CD4-positive, CD25-positive, alpha-beta regulatory T cell (primary cell): ENCODE measurements around the gene RAB11A. TPM values are rescaled to one million over a fixed set of nuclear protein-coding genes. Genes with fewer than 3 reads are reported as not detected.

Experiments used
- ATAC-seq, 2 donors: fragments of 150-1000 bp; cut with Tn5 transposase; one replicate each; pipeline ENCODE4 v1.10.0; 2021; ENCODE audit warnings: low read depth in 2 of 2, moderate number of reproducible peaks in 2 of 2, moderate library complexity in 1 of 2
- DNase-seq, 3 donors: peaks; one replicate each; pipeline versions ENCODE4 v3.0.0 to v3.0.0-alpha.2; 2012 to 2022; ENCODE audit warnings: mixed read lengths in 1 of 3
- H3K27ac ChIP-seq: one replicate; pipeline ENCODE4 v1.7.0; 2013; ENCODE audit warnings: mild to moderate bottlenecking, low read length; ENCODE audit not compliant: insufficient read depth, poor library complexity, severe bottlenecking
- H3K27me3 ChIP-seq: one replicate; pipeline ENCODE4 v1.7.0; 2013; ENCODE audit warnings: low read length; ENCODE audit not compliant: control insufficient read depth, insufficient read depth
- H3K36me3 ChIP-seq: one replicate; pipeline ENCODE4 v1.7.0; 2013; ENCODE audit warnings: mild to moderate bottlenecking, low read length, moderate library complexity; ENCODE audit not compliant: control insufficient read depth, insufficient read depth
- H3K4me1 ChIP-seq: 2 replicates; pipeline ENCODE4 v1.7.0; 2013; ENCODE audit warnings: mild to moderate bottlenecking, low read length; ENCODE audit not compliant: insufficient read depth, control insufficient read depth, poor library complexity, severe bottlenecking
- H3K4me3 ChIP-seq: one replicate; pipeline ENCODE4 v1.7.0; 2013; ENCODE audit warnings: low read depth, mild to moderate bottlenecking, low read length, moderate library complexity
- H3K9me3 ChIP-seq, 2 experiments: 1 replicate in 1 of 2; 2 replicates in 1 of 2; pipeline ENCODE4 v1.7.0; 2013; ENCODE audit warnings: low read length in 2 of 2, mild to moderate bottlenecking in 1 of 2, moderate library complexity in 1 of 2; ENCODE audit not compliant: control insufficient read depth in 2 of 2
- H3K27ac Mint-ChIP-seq, 3 donors: one replicate each; pipeline ENCODE4 v1.8.0; 2020 to 2022; ENCODE audit warnings: mild to moderate bottlenecking in 3 of 3, mixed read lengths in 3 of 3, moderate library complexity in 2 of 3
- H3K27me3 Mint-ChIP-seq: one replicate; pipeline ENCODE4 v1.8.0; 2022; ENCODE audit warnings: mild to moderate bottlenecking, mixed read lengths
- H3K36me3 Mint-ChIP-seq: one replicate; pipeline ENCODE4 v1.8.0; 2020; ENCODE audit warnings: mixed read lengths
- H3K4me1 Mint-ChIP-seq, 4 donors: one replicate each; pipeline ENCODE4 v1.8.0; 2020 to 2022; ENCODE audit warnings: mixed read lengths in 4 of 4, mild to moderate bottlenecking in 1 of 4
- H3K4me3 Mint-ChIP-seq, 4 donors: one replicate each; pipeline ENCODE4 v1.8.0; 2020 to 2022; ENCODE audit warnings: mild to moderate bottlenecking in 4 of 4, mixed read lengths in 4 of 4, moderate library complexity in 3 of 4
- H3K9me3 Mint-ChIP-seq, 7 donors: one replicate each; pipeline ENCODE4 v1.8.0; 2020 to 2022; ENCODE audit warnings: mixed read lengths in 7 of 7, mild to moderate bottlenecking in 3 of 7, moderate library complexity in 2 of 7
- polyA plus RNA-seq, 4 donors: library from polyadenylated mRNA; unstranded; fragments of 300-500 nt; fragmentation: Illumina TruSeq; gene quantifications; one replicate each; pipeline ENCODE4 v1.2.3, GENCODE V29; 2021
- total RNA-seq: library from RNA; stranded (reverse); gene quantifications from one replicate; pipeline ENCODE4 v1.2.3, GENCODE V29; 2022

Gene RAB11A
- total and polyA plus RNA-seq, 5 donors from 2014 or later: 115 to 330 (median 252) TPM

DNA sequence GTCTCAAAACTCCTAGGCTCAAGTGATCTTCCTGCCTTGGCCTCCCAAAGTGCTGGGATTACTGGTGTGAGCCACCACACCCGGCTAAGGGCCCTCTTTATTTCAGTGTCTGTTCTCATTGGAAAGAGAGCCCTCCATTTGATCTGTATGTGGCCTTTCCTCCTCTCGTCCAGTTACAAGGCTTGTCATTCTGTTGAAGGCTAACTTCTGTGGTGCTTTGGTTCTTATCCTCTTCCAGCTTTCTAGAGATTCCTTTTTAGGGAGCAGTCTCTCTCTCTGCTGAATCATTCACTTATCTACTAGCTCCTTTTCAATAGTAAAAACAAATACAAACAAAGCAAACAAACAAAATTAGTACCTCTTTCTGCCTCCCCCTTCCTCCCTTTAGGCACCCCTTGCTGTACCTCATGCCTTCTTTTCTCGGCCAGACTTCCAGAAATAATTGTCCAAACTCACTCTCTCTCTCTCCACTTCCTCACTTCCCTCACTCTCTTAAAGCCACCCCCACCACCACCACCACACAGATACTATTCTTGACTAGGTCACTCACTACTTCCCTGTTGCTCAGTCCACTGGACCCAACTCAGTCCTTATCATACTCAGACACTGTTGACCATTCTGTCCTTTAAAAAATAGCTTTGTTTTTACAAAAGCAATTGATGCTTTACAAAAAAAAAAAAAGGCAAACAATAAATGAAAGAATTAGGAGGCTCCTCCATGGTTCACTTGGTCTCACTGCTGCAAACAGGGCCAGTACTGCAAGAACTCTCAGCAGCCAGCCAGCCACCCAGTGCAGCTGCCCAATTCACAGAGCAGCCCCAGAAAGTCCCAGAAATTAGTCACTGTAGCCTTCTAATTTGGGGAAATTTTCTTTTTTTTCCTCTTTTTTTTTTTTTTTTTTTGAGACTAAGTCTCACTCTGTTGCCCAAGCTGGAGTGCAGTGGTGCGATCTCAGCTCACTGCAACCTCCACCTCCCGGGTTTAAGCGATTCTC is 31.7 kb upstream of the RAB11A start:
- Mint-ChIP-seq H3K27ac (no peak overlapping the region), H3K27me3 (no peaks in the 10 kb centered on the region), H3K9me3 (no peaks in the 10 kb centered on the region), H3K4me1 (peaks cover 13 to 24% (median 15%) of the 10 kb centered on the region in 4 donors), H3K36me3 (no peaks in the 10 kb centered on the region), H3K4me3 (no peak overlapping the region)
- H3K27me3 ChIP-seq: no peaks in the 10 kb centered on the region
- H3K36me3 ChIP-seq: no peaks in the 10 kb centered on the region
- H3K4me3 ChIP-seq: no peak overlapping the region
- no peak for ATAC-seq
- H3K27ac ChIP-seq: no peak overlapping the region
- H3K4me1 ChIP-seq: peaks cover 15% of the 10 kb centered on the region
- DNase-seq: no peak
- no peaks in the 10 kb centered on the region for H3K9me3 ChIP-seq

DNA sequence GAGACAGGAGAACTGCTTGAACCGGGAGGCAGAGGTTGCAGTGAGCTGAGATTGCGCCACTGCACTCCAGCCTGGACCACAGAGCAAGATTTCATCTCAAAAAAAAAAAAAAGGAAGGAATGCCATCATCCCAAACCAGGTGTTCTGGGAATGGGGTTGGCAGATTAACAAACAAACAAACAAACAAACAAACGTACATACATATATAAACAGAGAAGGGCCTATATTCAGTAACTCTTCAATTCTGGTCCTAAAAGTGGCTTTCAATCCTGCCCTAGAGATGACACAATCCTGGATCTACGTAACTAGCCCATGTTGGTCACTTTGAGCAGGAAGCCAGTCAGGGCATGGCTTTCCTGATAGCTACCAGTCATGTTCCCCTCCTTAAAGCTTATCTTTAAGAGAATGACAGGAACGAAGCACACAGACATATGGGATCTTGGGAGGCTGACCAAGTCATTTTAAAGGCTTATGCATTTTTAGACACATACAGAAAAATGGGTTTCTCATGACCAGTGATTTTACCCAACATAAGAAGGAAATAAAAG is 29.9 kb upstream of the RAB11A start:
- Mint-ChIP-seq H3K36me3 (no peaks in the 10 kb centered on the region), H3K9me3 (no peaks in the 10 kb centered on the region), H3K4me1 (peaks cover 0 to 7% (median under 1%) of the 10 kb centered on the region in 4 donors), H3K4me3 (no peak overlapping the region), H3K27me3 (peaks cover 6% of the 10 kb centered on the region), H3K27ac (no peak overlapping the region)
- DNase-seq (no peak), ATAC-seq (no peak)
- Histone ChIP-seq H3K9me3 (no peaks in the 10 kb centered on the region), H3K4me1 (no peaks in the 10 kb centered on the region), H3K36me3 (no peaks in the 10 kb centered on the region), H3K4me3 (no peak overlapping the region), H3K27me3 (no peaks in the 10 kb centered on the region), H3K27ac (no peak overlapping the region)

DNA sequence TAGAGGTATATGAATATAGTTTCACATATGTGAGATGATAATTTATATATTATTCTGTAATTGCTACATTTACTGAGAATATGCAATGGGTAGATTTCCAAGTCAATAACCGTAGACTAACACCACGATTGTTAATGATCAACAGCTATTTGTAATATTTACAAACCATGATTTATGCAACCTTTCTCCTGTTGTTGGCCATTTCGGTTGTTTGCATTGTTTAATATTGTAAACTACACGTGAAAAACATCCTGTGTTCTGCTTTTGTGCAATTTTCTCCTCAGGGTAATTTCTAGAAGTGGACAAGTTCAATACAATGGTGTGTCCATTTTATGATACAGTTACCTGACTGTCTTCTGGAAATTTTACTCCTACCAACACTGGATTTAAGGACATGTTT is 29.3 kb upstream of the RAB11A start:
- Histone ChIP-seq H3K27me3 (no peaks in the 10 kb centered on the region), H3K27ac (no peak overlapping the region), H3K4me3 (no peak overlapping the region), H3K4me1 (no peaks in the 10 kb centered on the region), H3K36me3 (no peaks in the 10 kb centered on the region), H3K9me3 (no peaks in the 10 kb centered on the region)
- ATAC-seq: no peak
- no peak overlapping the region for H3K4me3 Mint-ChIP-seq
- H3K27ac Mint-ChIP-seq: no peak overlapping the region
- H3K9me3 Mint-ChIP-seq: no peaks in the 10 kb centered on the region
- DNase-seq: no peak
- H3K4me1 Mint-ChIP-seq: peaks cover 0 to 4% (median under 1%) of the 10 kb centered on the region in 4 donors
- no peaks in the 10 kb centered on the region for H3K36me3 Mint-ChIP-seq
- peaks cover 8% of the 10 kb centered on the region for H3K27me3 Mint-ChIP-seq

DNA sequence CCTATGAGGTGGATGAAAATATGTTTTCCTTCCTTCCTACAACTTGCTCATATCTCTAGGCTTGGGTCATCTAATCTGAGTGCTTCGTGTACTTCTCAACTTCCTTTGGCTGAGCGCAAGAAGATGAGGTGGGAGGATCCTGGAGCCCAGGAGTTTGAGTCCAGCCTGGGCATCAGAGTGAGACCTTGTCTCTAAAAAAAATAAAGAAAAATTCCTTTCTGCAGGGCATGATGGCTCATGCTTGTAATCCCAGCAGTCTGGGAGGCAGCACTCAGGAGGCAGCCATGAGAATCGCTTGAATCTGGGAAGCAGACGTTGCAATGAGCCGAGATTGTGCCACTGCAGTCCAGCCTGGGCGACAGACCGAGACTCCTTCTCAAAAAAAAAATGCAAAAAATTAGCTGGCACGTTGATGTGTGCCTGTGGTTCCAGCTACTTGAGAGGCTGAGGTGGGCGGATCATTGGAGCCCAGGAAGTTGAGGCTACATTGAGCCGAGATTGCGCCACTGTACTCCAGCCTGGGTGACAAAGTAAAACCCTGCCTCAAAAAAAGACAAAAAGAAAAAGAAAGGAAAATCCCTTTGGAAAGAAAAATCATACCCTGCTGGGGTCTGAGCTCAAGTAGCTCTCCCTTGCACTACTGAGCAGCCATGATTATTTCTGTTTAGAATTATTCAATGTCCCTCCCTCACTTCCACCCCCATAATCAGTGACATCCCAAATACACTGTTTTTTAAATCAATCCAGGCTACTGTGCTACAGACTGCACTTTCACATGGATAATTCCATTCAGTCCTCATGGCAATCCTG is 28.0 kb upstream of the RAB11A start:
- no peaks in the 10 kb centered on the region for H3K4me1 ChIP-seq
- H3K9me3 ChIP-seq: no peaks in the 10 kb centered on the region
- no peaks in the 10 kb centered on the region for H3K36me3 ChIP-seq
- peaks cover 0 to 4% (median 0%) of the 10 kb centered on the region in 4 donors for H3K4me1 Mint-ChIP-seq
- no peak overlapping the region for H3K4me3 Mint-ChIP-seq
- DNase-seq (no peak), ATAC-seq (no peak)
- H3K9me3 Mint-ChIP-seq: no peaks in the 10 kb centered on the region
- peaks cover 14% of the 10 kb centered on the region for H3K27me3 Mint-ChIP-seq
- no peak overlapping the region for H3K4me3 ChIP-seq
- H3K36me3 Mint-ChIP-seq: no peaks in the 10 kb centered on the region
- no peak overlapping the region for H3K27ac Mint-ChIP-seq
- no peaks in the 10 kb centered on the region for H3K27me3 ChIP-seq
- H3K27ac ChIP-seq: no peak overlapping the region

DNA sequence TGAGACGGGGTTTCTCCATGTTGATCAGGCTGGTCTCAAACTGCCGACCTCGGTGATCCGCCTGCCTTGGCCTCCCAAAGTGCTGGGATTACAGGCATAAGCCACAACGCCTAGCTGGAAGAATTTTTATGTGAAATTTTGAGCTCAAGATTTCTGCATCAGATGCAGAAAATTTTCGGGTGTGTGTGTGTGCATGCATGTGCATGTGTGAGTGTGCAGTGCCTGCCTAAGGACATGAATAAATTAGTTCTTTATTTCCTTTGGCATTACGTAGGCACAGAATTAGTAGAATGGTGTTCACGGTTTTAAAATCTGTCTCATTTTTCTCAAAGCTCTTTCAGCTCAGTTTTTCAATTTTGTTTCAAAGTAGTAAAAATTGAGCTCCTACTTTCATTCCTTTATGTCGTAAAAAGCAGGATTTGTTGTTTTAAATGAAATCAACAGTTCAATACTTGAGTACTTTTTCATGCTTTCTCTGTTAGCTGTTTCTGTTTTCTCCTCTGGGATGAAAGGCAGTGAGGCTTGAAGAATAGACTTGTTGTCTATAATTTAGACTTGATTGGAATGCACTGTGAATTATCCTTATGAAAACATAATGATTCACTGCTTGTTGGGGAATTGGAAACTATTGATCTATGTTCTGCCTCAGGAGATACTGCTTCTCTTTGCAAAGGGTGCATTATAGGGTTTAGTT is 23.3 kb upstream of the RAB11A start:
- ATAC-seq (no peak), DNase-seq (no peak)
- Mint-ChIP-seq H3K4me1 (no peaks in the 10 kb centered on the region), H3K4me3 (no peak overlapping the region), H3K27me3 (peaks cover 29% of the 10 kb centered on the region), H3K36me3 (no peaks in the 10 kb centered on the region), H3K9me3 (peaks cover 0 to 1% (median 0%) of the 10 kb centered on the region in 7 donors), H3K27ac (no peak overlapping the region)
- H3K36me3 ChIP-seq: no peaks in the 10 kb centered on the region
- H3K27ac ChIP-seq: no peak overlapping the region
- no peaks in the 10 kb centered on the region for H3K9me3 ChIP-seq
- peaks cover 2% of the 10 kb centered on the region for H3K27me3 ChIP-seq
- no peak overlapping the region for H3K4me3 ChIP-seq
- H3K4me1 ChIP-seq: no peaks in the 10 kb centered on the region

DNA sequence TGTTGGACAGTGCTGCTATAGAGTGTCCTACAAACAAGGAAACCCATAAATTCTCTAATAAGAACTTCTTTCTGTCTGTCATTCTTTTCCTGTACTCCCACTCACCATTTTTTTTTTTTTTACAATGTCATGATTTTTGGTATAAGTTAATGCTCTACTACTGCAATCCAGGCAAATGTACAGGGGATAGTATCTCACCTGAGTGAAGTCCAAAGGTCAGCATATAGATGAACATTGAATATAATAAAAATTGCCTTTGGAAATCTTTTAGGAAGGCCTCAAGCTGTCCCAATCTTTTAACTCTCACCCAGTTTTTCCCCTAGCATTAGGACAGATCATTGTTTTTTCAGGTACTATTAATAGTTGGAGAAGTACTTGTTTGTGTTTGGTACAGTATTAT is 21.3 kb upstream of the RAB11A start:
- Histone ChIP-seq H3K36me3 (no peaks in the 10 kb centered on the region), H3K4me1 (no peaks in the 10 kb centered on the region), H3K27ac (no peak overlapping the region), H3K4me3 (no peak overlapping the region), H3K27me3 (peaks cover 2% of the 10 kb centered on the region), H3K9me3 (no peaks in the 10 kb centered on the region)
- Mint-ChIP-seq H3K4me1 (no peaks in the 10 kb centered on the region), H3K27me3 (peaks cover 35% of the 10 kb centered on the region), H3K9me3 (peaks cover 0 to 1% (median 0%) of the 10 kb centered on the region in 7 donors), H3K36me3 (no peaks in the 10 kb centered on the region), H3K27ac (no peak overlapping the region), H3K4me3 (no peak overlapping the region)
- DNase-seq (no peak), ATAC-seq (no peak)

DNA sequence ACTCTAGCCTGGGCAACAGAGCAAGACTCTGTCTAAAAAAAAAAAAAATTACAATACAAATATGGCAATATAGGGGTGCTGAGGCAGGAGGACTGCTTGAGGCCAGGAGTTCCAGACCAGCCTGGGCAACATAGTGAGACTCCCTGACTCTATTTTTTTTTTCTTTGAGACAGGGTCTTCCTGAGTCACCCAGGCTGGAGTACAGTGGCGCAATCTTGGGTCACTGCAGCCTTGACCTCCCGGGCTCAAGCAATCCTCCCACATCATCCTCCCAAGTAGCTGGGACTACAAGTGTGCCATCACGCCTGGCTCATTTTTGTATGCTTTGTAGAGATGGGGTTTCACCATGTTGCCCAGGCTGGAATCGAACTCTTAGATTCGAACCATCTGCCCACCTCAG is 17.3 kb upstream of the RAB11A start:
- Histone ChIP-seq H3K4me3 (no peak overlapping the region), H3K4me1 (no peaks in the 10 kb centered on the region), H3K27me3 (peaks cover 2% of the 10 kb centered on the region), H3K9me3 (no peaks in the 10 kb centered on the region), H3K36me3 (no peaks in the 10 kb centered on the region), H3K27ac (no peak overlapping the region)
- Mint-ChIP-seq H3K4me1 (peaks cover 2 to 6% (median 4%) of the 10 kb centered on the region in 4 donors), H3K9me3 (peaks cover 0 to 1% (median 0%) of the 10 kb centered on the region in 7 donors), H3K27ac (no peak overlapping the region), H3K36me3 (no peaks in the 10 kb centered on the region), H3K27me3 (peaks cover 35% of the 10 kb centered on the region), H3K4me3 (no peak overlapping the region)
- DNase-seq: no peak
- no peak for ATAC-seq
